ENCODE results near the gene MLYCD. TPM values are rescaled to one million over a fixed set of nuclear protein-coding genes. Genes with fewer than 3 reads are reported as not detected.
"Not testable (repeated sequence)": the region's sequence is repeated elsewhere in the genome, so short reads cannot be mapped to it uniquely, and the experiment has no call there.

Gene MLYCD
- polyA plus RNA-seq, 3 donors, result 4.6 to 5.7 (median 5.1) TPM

DNA sequence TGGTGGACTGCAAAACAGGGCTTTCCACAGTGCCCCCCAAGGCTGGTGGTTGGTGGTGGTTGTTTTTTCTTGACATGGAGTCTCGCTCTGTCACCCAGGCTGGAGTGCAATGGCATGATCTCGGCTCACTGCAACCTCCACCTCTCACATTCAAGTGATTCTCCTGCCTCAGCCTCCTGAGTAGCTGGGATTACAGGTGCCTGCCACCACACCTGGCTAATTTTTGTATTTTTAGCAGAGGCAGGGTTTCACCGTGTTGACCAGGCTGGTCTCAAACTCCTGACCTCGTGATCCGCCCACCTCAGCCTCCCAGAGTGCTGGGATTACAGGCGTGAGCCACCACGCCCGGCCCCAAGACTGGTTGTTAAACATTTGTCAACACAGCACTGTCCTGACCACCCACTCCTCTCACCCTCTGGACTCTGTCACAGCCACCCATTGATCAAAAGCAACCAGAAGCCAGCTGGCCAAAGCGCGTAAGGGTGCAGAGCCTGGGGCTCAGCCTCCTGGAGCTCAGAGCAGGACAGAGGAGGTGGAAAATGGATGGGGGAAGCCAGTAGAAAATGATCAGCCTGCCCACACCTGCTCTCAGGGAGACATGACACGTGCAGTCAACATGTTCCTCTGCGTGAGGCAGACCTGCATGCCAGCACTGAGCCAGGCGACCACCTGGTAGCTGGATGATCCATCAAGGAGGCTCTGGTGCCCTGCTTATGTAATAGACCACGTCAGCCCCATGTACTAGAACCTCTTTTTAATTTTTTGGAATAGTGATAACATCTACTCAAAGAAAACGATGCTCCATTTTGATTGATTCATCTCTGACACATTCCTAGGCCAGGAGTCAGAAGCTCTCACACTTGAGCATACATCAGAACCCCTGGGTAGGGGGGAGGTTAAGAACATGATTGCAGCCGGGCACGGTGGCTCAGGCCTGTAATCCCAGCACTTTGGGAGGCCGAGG lies 39.3 kb downstream of the MLYCD start:
- no peak for DNase-seq

DNA sequence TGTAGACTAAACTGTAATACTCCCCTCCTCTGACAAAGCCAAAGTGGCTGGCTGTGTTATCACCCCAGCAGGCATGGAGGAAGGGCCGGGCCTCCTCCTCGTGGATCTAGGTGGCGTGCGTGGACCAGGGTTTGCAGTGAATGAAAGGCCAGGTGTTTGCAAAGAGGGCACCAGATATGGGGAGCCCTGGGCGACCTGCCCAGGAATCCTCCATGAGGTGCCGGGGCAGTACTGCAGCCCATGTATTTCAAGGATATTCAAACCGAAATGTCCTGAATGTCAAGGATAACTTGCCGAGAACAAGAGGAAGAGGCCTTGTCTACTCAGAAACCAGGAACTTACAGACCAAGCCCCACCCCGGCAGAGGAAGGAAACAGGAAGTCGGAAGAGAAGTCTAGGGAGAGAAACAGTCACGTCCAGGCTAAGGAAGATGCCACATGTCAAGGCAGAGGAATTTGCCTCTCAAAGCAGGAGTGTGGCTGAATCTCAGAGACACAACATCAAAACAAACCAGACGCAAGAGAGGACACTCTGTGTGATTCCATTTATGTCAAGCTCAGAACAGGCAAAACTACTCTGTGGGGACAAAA lies 40.4 kb downstream of the MLYCD start:
- no peak for DNase-seq

DNA sequence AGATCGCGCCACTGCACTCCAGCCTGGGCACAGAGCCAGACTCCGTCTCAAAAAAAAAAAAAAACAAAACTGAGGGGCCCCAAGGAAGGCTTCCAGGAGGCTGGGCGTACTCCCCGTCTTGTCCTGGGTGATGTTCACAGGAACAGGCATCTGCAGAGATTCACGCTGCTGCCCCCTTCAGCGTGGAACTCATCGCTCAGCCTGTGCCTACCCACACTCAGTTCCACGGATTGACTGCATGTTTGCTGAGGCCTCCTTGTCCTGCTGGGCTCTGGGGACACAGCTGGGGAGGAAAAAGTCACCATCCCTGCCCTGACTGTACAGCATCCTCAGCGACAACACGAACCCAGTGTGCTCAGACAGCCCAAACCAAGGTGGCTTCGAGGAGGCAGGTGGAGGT lies 41.2 kb downstream of the MLYCD start:
- no peak for DNase-seq

DNA sequence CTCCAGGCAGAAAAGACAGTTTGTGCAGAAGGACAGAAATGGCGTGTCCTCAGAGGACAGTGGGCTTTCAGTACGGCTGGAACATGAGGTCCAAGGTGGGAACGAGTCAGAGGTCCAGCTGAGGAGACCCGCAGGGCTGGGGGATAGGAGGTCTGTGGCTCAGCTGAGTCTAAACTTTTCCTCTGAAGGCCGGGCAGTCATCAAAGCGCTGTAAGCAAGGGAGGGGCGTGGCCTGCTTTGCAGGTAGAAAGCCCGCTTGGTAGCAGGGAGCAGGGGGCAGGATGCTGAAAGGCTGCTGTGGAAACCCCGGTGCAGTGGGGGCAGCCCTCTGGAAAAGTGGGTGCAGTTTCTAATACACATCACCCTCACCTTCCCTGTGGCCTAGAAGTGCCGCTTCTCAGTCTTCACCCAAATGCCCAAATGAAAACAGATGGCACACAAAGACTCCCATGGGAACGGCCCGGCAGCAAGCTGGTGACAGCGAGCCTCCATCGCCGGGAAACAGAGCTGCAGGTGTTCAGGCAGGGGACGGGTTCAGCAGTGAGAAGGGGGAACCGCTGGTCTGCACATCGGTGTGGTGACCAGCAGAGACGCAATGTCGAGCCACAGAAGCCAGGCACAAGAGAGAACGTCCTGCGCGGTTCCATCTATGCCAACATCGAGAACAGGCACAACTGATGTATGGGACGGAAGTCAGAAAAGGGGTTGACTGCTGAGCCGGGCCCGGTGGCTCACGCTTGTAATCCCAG lies 41.9 kb downstream of the MLYCD start:
- no peak for DNase-seq

DNA sequence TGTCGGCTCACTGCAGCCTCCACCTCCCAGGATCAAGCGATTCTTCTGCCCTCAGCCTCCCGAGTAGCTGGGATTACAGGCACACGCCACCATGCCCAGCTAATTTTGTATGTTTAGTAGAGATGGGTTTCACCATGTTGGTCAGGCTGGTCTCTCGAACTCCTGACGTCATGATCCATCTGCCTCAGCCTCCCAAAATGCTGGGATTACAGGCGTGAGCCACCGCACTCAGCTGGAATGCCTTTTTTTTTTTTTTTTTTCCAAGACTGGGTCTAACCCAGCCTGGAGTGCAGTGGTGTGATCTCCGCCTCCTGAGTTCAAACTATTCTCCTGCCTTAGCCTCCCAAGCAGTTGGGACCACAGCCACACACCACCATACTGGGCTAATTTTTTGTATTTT lies 42.6 kb downstream of the MLYCD start:
- DNase-seq, result not testable (repeated sequence)

DNA sequence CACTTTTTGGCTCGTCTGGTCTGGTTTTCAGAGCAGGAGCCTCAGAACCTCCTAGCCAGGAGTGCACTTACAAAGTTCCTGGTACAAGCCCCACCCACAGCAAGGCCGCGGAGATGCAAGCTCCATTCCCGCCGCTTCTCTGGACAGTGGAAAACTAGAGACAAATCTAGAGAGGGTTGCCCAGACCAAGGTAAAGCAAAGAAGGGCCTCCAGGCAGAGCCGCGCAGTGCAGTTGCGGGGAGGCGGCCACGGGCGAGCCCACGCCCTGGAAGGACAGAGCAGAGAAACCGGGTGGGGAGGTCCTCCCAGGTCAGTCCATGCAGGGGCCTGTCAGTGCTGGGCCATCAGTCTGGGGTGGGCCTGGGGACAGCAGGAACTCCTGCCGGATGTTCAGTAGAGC lies 43.2 kb downstream of the MLYCD start:
- no peak for DNase-seq

DNA sequence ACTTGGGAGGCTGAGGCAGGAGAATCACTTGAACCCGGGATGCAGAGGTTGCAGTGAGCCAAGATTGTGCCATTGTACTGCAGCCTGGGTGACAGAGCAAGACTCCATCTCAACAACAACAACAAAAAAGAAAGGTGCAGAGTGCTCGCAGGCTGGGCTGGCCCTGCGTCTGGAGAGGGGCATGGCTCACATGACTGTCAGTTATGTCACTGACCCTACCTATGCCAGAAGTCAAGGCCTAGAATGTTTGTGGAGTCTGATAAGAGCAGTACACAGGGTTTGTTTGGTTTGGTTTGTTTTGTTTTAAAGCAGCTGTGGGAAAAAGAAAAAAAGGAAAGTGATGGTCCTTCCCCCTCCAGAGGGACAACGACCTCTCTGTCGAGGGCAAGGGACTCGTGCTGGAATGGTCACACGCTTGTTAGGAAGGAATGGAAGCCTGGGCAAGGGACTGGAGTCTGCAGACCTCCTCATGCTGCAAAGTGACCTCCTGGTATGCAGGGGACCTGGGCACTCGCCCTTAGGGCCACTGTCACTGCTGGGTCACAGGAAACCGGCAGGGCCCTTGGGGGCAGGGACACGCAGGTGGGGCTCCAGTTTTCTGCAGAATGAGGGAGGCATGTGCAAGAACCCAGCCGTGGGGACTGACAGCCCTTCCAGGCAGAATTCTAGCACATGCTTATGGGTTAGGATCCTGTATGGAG lies 44.0 kb downstream of the MLYCD start:
- DNase-seq, result no peak

DNA sequence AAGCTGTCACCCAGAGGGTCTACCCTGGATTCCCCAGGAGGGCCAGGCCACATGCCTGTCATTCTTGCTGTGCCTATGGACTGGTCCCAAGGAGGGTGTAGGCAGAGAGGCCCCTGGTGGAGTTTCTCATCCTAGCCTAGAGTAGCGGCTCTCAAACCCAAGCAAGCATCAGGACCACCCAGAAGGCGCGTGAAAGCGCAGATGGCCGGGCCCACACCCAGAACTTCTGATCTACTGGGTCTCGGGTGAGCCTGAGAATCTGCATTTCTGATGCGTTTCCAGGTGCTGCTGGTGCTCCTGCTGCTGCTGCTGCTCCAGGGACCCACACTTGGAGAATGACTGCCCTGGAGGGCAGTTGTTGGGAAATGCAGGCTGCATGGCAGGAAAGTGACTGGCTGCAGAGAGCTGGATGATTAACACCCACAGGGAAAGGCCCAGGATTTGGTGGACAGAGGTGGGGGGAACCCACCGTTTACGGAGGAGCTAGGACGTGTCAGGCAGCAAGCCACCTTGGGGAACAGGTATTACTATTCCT lies 44.7 kb downstream of the MLYCD start:
- no peak for DNase-seq

DNA sequence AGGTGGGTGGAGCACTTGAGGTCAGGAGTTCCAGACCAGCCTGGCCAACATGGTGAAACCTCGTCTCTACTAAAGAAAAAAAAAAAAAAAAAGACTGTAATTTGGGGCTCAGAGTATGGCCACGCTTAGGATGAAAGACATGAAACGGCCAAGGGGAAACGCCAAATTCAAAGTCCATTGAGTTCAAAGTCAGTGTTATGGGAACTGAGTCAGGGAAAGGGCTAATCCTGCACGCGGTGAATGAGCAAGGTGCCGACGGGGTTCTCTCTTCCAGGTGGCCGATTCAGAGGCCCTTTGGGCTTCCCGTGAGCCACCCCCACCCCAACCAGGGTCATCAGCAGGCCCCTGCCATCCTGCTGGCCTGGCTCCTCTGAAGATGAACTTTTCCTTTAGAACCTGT lies 46.7 kb downstream of the MLYCD start:
- no peak for DNase-seq

DNA sequence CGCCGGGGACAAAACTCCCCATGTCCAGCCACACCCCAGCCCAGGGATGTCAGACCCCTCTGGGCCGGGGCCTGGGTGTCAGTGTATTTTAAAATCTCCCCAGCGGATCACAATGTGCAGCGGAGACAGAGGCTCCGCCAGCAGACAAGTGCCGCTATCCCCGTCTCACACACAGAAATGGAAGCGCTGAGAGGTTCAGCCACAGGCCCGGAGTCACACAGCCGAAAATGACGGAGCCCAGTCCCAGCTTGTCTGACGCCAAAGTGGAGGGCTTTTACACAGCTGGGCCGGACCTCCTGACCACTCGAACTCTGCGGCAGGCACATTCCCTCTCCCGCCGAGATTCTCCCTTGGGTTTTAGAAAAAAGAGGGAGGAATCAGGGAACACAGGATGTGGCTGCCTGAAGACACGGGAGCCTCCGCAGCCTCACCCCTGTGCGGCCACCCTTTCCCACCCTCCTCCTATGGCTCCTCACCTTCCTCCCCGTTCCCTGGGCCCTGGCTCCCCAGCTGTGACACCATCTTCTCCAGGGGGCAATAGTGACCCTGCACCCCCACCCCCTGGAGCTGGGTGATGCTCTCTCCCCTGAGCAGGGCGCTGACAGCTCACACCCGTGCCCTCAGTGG lies 47.4 kb downstream of the MLYCD start:
- DNase-seq, result no peak

DNA sequence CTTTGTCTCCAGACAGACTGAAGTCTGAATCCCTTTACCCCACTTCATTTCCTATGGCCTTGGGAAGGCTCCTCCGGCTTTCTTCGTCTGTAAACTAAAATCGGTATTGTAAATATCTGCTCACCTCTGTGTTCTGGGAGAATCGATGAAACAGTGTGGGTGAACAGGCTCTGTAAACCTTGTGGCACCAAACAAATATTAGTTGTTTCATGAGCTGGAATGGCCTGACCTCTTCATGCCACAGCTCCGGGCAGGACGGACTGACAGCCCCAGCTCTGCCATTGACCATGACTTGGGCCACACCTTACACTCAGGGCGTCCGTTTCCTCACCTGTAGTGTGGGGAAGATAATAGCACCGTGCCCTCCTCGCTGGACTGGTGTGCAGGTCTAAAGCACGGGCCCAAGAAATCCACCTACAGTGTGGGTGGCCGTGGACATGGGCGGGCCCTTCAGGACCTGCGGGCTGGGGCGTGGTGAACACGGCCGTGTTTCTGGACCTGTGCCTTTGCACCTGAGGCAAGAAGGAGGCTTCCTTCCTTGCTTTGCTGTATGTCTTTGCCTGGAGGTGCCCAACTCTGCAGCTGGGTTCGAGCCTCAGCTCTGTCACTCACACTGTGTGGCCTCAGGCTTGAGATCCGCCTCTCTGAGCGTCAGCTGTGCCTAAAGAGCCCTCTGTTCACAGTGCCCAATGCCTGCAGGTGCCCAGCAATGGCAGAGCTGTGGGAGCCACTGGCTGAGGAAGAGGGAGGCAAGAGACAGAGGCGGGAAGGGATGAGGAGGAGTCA lies 48.1 kb downstream of the MLYCD start:
- no peak for DNase-seq

DNA sequence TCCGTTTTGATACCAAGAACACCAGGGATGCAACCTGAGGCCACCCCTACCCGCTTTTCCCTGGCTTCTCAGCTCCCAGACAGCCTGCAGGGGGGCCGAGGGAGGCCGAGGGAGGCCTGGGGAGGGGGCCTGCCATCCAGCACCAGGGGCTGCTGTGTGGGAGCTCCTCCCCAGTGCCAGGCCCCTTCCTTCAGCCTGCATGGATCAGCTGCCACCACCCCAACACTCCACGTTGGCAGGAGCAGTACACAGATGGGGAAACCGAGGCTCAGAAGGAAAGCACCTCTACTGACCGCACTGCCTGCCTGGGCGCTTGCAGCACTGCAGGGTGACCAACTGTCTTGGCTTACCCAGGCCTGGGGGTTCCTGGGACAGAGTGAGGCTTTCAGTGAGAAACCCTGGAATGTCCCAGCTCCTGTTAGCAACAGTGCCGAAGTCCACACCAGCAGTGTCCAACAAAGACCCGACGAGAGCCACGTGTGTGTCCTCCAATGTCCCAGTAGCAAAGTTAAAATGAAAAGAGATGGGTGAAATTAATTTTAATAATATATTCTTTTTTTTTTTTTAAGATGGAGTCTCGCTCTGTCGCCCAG lies 48.8 kb downstream of the MLYCD start:
- no peak for DNase-seq

DNA sequence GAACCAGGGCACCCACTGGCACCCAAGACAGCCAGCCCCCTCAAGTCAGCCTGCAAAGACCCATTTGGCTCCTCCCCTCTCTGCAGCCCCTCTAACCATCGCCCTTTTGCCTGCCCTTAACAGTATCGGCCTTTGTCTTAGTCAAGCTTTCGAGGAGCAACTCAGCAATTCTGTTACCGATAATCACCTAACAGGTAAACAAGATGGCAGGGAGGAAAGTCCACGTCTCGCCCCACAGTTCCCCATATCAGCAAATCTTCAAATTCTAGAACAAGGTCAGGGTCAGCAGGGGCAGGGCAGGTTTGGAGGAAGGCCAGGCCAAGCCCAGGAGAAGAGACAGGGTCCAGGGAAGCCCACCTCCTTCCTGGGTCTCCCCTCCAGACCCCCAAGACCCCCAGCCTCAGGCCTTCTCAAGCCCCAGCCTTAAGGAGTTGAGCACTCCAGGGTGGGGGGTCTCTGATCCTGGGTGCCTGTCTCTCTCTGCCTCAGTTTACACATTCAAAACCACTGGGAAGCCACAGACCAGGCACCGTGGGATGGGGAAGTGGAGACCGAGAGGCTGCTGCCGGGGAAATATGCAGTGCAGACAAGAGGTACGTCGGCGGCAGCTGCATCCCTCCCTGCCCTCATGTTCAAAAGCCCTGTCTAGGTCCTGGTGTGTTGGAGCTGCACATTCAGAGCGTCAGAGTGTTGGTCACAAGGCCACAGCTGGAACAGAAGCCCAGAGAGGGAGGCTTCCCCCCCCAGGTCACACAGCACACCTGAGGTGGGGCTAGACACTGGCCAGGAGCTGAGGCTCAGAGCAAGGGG lies 50.2 kb downstream of the MLYCD start:
- DNase-seq, result no peak

DNA sequence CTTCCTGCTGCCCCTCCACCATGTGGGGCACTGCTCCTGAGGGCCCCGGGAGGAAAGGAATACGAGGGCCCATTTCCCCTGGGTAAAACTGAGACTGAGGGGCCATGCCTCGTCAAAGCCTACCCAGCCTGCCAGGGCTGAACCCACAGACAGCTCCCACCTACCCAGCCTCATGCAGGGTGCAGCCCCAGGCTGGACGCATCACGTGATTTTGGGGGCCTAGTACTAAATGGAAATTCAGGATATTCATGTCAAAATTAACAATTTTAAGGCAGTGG lies 50.7 kb downstream of the MLYCD start:
- no peak for DNase-seq

DNA sequence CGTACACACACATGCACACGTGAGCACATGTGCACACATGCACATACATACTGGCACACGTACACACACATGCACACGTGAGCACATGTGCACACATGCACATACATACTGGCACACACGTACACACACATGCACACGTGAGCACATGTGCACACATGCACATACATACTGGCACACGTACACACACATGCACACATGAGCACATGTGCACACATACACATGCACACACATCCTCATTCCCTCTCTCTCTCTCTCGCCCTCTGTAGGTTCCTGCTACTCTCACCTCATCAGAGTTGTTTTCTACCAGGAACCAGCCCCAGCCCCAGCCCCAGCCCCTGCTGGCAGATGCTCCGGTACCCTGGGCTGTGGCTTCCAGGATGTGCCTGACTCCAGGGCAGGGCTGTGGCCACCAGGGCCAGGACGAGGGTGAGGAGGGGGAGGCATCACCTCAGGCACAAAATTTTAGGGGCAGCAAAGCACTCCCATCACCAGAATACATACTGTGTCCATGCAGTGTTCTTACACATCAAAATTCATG lies 52.0 kb downstream of the MLYCD start:
- not testable (repeated sequence) for DNase-seq

DNA sequence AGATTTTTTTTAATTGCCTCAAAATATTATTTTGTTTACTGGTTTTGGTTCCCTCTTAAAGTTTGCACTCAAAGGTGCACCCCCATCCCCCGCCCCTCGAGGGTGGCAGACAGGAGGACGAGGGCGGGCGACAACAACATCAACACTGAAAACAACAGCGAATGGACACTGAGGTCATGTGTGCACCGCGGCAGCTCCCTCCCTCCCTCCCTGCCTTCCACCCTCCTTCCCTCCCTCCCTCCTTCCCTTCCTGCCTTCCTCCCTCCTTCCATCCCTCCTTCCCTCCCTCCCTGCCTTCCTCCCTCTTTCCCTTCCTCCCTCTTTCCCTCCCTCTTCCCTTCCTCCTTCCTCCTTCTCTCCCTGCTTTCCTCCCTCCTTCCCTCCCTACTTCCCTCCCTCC lies 52.6 kb downstream of the MLYCD start:
- no peak for DNase-seq

DNA sequence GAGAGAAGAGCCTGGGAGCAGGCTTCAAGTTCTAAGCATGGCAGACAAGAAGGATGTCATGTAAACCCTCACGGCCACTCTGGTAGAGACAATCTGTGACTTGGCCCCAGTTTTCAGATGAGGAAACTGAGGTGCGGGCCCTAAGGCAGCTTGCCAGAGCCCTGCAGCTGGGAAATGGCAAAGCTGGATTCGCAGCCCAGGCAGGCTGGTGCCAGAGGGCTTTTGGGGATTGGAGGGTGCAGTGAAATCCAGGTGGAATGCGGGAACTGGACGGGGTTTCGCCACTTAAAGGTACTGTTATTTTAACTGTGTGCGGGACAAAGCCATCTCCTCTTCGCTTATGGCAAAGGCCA lies 53.6 kb downstream of the MLYCD start:
- DNase-seq, result no peak

DNA sequence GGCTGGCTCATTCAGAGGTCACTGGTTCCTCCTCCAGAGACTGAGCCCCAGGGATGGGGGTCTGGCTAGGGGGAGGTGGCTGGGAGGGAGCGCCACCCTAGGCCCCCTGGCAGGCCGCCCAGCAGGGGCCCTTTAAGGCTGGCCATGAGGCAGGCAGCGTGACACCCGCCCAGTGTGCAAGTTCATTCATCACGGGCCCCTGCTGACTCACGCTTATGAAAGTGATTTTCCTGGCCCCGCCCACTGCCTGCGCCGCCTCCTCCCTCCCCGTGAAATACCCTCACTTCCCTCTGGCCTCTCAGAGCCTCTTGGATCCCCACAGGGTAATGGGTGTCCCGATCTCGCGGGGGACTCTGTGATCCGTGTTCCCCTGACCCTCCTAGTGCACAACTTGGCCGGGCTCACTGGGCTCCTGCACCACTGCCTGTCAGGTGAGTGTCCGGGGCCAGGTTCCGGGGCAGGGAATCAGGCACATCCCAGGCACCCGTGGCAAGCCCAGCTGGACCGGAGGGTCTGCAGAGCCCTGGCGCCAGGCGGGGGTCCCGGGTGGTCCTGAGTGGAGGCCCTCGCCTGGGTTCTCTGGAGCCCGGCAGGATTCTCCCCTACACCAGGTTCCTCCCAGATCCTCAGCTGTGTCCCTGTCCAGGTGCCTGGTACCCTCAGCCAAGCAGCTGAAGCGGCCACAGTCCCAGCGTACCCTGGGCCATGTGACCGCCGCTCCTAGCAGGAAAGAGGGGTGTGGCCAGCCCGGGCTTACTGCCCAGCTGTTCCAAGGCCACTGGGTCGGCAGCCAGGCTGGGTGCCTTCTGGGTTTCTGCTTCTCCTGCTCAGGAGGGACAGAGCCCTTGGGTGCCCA lies 54.3 kb downstream of the MLYCD start, which contains the start of gene OSGIN1:
Gene OSGIN1, plus strand, starts transcription at position 301 of the 856 bp plus-strand sequence. CDS start 4,432 bp downstream, outside the sequence.
- peak; percentile 60 for DNase-seq

All from renal pelvis (tissue), 4 donors.